GM12873 (cell line): ENCODE measurements around the gene PSTPIP1.

Experiments used
- CTCF ChIP-seq: IDR thresholded peaks from 2 replicates; pipeline ENCODE4 v1.5.1; 2012; ENCODE audit warnings: low read depth, mild to moderate bottlenecking, moderate library complexity, low read length, control low read depth; ENCODE audit not compliant: insufficient read depth; ENCODE audit errors: missing control alignments

PSTPIP1 gene

DNA sequence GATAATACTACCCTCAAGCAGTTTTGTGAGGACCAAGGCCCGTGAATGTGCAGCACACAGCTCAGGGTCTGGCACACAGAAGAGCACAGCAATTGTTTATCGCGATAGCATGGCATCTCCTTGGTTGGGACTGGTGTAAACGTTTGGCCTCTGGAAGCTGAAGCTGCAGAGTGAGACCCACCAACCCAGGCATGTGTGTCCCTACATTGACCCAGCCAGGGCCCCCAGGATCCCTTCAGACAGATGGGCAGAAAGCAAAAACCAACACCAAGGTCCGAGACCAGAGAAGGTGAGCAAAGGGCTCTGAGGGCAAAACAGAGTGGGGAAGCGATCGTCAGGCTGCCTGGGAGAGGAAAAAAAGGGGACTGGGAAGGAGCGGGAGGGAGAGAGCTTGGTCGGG, 12.6 kb upstream of the PSTPIP1 start:
- no peak for TF ChIP-seq CTCF

DNA sequence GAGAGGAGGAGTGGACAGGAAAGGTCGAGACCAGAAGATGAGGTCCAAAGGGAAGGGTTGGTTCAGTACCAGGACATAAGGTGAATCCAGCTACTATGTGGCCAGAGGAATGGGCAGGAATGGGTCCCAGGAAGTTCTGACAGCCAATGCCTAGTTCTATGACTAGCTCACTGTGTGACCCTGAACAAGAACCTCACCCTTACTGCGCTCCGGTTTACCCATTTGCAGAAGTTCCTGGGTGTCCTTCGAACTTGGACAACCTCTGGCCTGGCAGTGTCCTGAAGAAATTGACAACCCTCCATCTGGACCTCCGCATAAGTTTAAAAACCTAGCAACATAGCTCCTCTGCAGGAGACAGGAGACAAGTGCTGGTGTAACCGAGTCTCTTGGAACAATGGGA, 12.2 kb upstream of the PSTPIP1 start:
- no peak for TF ChIP-seq CTCF

- no peak for TF ChIP-seq CTCF
Observed at GRCh38 chr15:76983590-76984375, 11.1 kb upstream of the PSTPIP1 start.

DNA sequence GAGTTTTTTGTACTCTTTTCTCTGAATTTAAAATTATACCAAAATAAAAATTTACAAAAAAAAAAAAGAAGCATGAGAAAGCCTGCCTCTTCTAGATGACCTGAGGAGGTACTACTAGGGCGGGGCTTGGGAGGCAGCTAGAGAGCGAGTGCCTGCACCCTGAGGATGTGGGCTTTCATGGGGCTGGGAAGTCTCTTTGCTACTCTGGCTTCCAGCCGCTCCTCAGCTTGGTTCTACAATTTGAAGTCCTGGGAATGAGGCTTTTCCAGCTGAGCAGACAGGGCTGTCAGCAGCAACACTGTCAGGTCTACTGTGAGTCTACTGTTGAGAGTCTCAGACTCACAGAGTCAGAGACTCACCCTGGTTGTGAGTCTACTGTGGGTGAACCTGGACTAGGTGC, 8.2 kb upstream of the PSTPIP1 start:
- TF ChIP-seq CTCF = no peak

- TF ChIP-seq CTCF = no peak
Observed at GRCh38 chr15:76987276-76987675, 7.7 kb upstream of the PSTPIP1 start.

DNA sequence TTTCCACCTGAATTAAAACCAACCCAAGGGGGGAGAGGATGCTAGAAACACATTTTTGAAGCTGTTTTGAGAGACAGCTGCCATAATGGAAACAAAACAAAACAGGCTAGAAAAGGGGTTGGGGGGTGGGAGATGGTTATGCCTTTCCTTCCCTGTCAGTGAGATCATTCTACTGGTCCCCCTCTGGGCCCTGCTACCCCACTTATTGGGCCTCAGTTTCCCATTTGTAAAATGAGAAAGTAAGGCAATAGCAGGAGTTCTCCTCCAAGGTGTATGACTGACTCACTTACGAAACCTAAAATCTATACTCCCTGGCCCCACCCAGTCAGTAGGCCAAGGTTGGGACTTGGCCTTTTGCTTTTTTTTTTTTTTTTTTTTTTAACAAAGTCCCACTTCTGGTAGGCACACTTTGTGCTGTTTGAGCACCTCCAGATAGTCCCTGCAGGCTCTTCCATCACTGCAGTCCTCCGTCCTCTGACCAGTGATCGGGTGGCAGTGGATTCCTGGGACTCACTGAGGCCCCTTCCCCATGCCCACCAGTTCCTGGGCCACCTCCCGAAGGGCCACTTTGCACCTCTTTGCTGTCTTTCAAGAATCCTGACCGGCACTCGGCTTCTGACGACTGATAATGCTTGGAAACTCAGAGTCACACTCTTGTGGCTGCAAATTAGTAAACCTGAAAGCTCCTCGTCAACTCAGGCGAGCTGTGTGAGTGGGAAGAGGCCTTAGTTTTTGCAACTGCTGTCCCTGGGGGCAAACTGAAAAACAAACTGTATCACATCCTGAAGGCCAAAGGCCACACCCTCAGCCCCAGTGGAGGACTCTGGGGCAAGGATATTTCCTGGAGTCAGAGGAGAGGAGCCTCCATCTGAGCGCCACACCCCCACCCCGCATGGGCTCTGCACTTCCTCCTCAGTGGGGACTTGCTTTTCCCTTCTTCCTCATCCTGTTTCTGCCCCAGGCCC, 6.7 kb upstream of the PSTPIP1 start:
- TF ChIP-seq CTCF = no peak
